Neuronal stem cell (in vitro differentiated cells): Measurements from ENCODE around the gene ZSCAN30.
"Not testable (repeated sequence)": the region's sequence is repeated elsewhere in the genome, so short reads cannot be mapped to it uniquely, and the experiment has no call there.

Source experiments
- DNase-seq: peaks from one replicate; pipeline ENCODE4 v3.0.0-alpha.2; 2013; ENCODE audit warnings: low spot score
- H2AFZ ChIP-seq: one replicate; pipeline ENCODE4 v1.6.1; 2013; ENCODE audit warnings: mild to moderate bottlenecking, low read length, inconsistent platforms
- H2AK5ac ChIP-seq: 2 replicates; pipeline ENCODE4 v1.6.1; 2013; ENCODE audit warnings: low read depth, mild to moderate bottlenecking, inconsistent platforms, low read length, moderate library complexity, mixed read lengths
- H2BK120ac ChIP-seq: 2 replicates; pipeline ENCODE4 v1.6.1; 2013; ENCODE audit warnings: low read depth, mild to moderate bottlenecking, inconsistent platforms, low read length, moderate library complexity, mixed read lengths
- H2BK12ac ChIP-seq: one replicate; pipeline ENCODE4 v1.6.1; 2013; ENCODE audit warnings: low read length, inconsistent platforms
- H2BK15ac ChIP-seq: 2 replicates; pipeline ENCODE4 v1.6.1; 2013; ENCODE audit warnings: mild to moderate bottlenecking, low read length, inconsistent platforms, mixed read lengths
- H2BK5ac ChIP-seq: one replicate; pipeline ENCODE4 v1.6.1; 2013; ENCODE audit warnings: inconsistent platforms, mild to moderate bottlenecking, low read length, moderate library complexity
- H3K14ac ChIP-seq: one replicate; pipeline ENCODE4 v1.6.1; 2013; ENCODE audit warnings: low read length, inconsistent platforms
- H3K18ac ChIP-seq: 2 replicates; pipeline ENCODE4 v1.6.1; 2013; ENCODE audit warnings: low read length, inconsistent platforms
- H3K23ac ChIP-seq: 2 replicates; pipeline ENCODE4 v1.6.1; 2013; ENCODE audit warnings: low read depth, mild to moderate bottlenecking, mixed read lengths, low read length, inconsistent platforms; ENCODE audit not compliant: poor library complexity
- H3K27ac ChIP-seq: replicated peaks from 3 replicates; pipeline ENCODE4 v1.5.1; 2013; ENCODE audit warnings: low read length, inconsistent platforms
- H3K27me3 ChIP-seq, 3 experiments: 2 replicates each; pipeline ENCODE4 v1.6.1; 2013; ENCODE audit warnings: low read length in 3 of 3, mild to moderate bottlenecking in 2 of 3, inconsistent platforms in 1 of 3, low read depth in 1 of 3, mixed read lengths in 1 of 3, moderate library complexity in 1 of 3; ENCODE audit not compliant: control insufficient read depth in 3 of 3, insufficient read depth in 3 of 3
- H3K36me3 ChIP-seq, 2 donors: replicated peaks in 1 of 2; 2 replicates each; pipeline ENCODE4 v1.6.1; 2013; ENCODE audit warnings: low read length in 2 of 2; ENCODE audit not compliant: control insufficient read depth in 2 of 2, insufficient read depth in 2 of 2
- H3K4ac ChIP-seq: 2 replicates; pipeline ENCODE4 v1.6.1; 2013; ENCODE audit warnings: inconsistent platforms, mild to moderate bottlenecking, low read length, moderate library complexity
- H3K4me1 ChIP-seq, 2 donors: 1 replicate in 1 of 2; 2 replicates in 1 of 2; pipeline ENCODE4 v1.6.1; 2013; ENCODE audit warnings: low read length in 2 of 2, low read depth in 1 of 2; ENCODE audit not compliant: control insufficient read depth in 2 of 2, insufficient read depth in 1 of 2
- H3K4me2 ChIP-seq: one replicate; pipeline ENCODE4 v1.6.1; 2013; ENCODE audit warnings: mild to moderate bottlenecking, low read length, inconsistent platforms; ENCODE audit not compliant: insufficient read depth, poor library complexity, severe bottlenecking
- H3K4me3 ChIP-seq, 2 donors: 2 replicates each; pipeline ENCODE4 v1.5.1; 2013; ENCODE audit warnings: low read length in 2 of 2, mild to moderate bottlenecking in 2 of 2, inconsistent platforms in 1 of 2, moderate library complexity in 1 of 2
- H3K79me1 ChIP-seq: one replicate; pipeline ENCODE4 v1.6.1; 2013; ENCODE audit warnings: low read depth, mild to moderate bottlenecking, inconsistent platforms, low read length, moderate library complexity
- H3K9ac ChIP-seq: one replicate; pipeline ENCODE4 v1.6.1; 2013; ENCODE audit warnings: mild to moderate bottlenecking, low read depth, low read length, inconsistent platforms; ENCODE audit not compliant: poor library complexity
- H3K9me3 ChIP-seq, 2 donors: replicated peaks in 1 of 2; 2 replicates each; pipeline versions ENCODE3 to v1.6.1; 2013; ENCODE audit warnings: low read length in 2 of 2, mild to moderate bottlenecking in 2 of 2, inconsistent platforms in 1 of 2, low read depth in 1 of 2, mixed read lengths in 1 of 2, moderate library complexity in 1 of 2; ENCODE audit not compliant: control insufficient read depth in 2 of 2, insufficient read depth in 1 of 2
- H4K8ac ChIP-seq: one replicate; pipeline ENCODE4 v1.6.1; 2013; ENCODE audit warnings: low read depth, mild to moderate bottlenecking, inconsistent platforms, low read length, moderate library complexity
- H4K91ac ChIP-seq: one replicate; pipeline ENCODE4 v1.6.1; 2013; ENCODE audit warnings: low read length, low read depth, mild to moderate bottlenecking, inconsistent platforms; ENCODE audit not compliant: poor library complexity
- WGBS, 2 donors: extraction: QIAGEN DNeasy Blood & Tissue Kit; methylation state at CpG; one replicate each; pipeline ENCODE4 v1.1.7; 2013; ENCODE audit warnings: missing lambda C conversion rate in 2 of 2, mixed read lengths in 1 of 2; ENCODE audit not compliant: insufficient read length in 2 of 2, insufficient replicate concordance in 1 of 2; ENCODE audit errors: extremely low coverage in 2 of 2; 5-methylcytosine and 5-hydroxymethylcytosine counted together

Gene ZSCAN30

GRCh38 chr18:35216611-35217010, 73.4 kb downstream of the ZSCAN30 start:
- H2AFZ ChIP-seq, H3K4ac ChIP-seq, H3K36me3 ChIP-seq, H3K27me3 ChIP-seq, H3K18ac ChIP-seq, H2BK15ac ChIP-seq, H3K4me3 ChIP-seq, H3K23ac ChIP-seq, H3K9ac ChIP-seq, H2BK120ac ChIP-seq, H4K8ac ChIP-seq, H3K9me3 ChIP-seq, H3K4me1 ChIP-seq, H2AK5ac ChIP-seq, H4K91ac ChIP-seq, H3K27ac ChIP-seq, H3K79me1 ChIP-seq, H3K14ac ChIP-seq, DNase-seq, H2BK12ac ChIP-seq, H3K4me2 ChIP-seq, H2BK5ac ChIP-seq: not testable (repeated sequence)
- no CpG with 5 or more reads among the region's 10 CpGs for WGBS, 2 donors

DNA sequence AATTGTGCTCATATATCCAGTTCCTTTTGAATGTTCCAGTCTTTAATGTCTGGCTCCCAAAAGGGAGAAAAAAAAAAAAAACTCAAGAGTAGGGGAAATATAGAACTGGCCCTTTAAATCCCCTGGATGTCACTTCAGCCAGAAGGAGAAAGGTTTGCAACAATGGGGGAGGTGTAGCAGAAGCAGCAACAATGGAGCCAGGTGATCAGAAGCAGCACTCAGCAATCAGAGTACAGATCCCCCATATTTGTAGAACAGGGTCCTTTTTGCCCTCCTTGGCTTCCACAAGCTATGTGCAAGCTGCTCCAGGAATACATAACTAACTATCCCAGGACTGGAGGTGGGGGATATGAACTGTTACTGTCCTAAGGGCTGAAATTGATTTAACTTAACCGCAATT, 75.0 kb downstream of the ZSCAN30 start:
- no peak overlapping the region for H4K91ac ChIP-seq
- H3K27ac ChIP-seq, result no peak overlapping the region
- no peaks in the 10 kb centered on the region for H3K9me3 ChIP-seq
- no peak overlapping the region for H3K4ac ChIP-seq
- no peak overlapping the region for H3K4me2 ChIP-seq
- WGBS, 2 donors, result no CpG with 5 or more reads among the region's 1 CpG
- no peak overlapping the region for H2AK5ac ChIP-seq
- DNase-seq, result no peak
- no peak overlapping the region for H2BK15ac ChIP-seq
- no peak overlapping the region for H3K14ac ChIP-seq
- no peaks in the 10 kb centered on the region for H3K79me1 ChIP-seq
- no peaks in the 10 kb centered on the region for H3K36me3 ChIP-seq
- H2BK5ac ChIP-seq, result no peak overlapping the region
- no peak overlapping the region for H4K8ac ChIP-seq
- no peak overlapping the region for H2BK120ac ChIP-seq
- no peak overlapping the region for H2BK12ac ChIP-seq
- no peaks in the 10 kb centered on the region for H3K27me3 ChIP-seq
- H2AFZ ChIP-seq, result no peak overlapping the region
- no peak overlapping the region for H3K18ac ChIP-seq
- peaks cover 0 to 2% of the 10 kb centered on the region in 2 donors for H3K4me1 ChIP-seq
- no peak overlapping the region for H3K9ac ChIP-seq
- H3K23ac ChIP-seq, result no peak overlapping the region
- no peak overlapping the region for H3K4me3 ChIP-seq

- no CpG with 5 or more reads among the region's 30 CpGs for WGBS, 2 donors
- H2BK15ac ChIP-seq, result not testable (repeated sequence)
Observed at GRCh38 chr18:35205746-35206458, 84.1 kb downstream of the ZSCAN30 start.

DNA sequence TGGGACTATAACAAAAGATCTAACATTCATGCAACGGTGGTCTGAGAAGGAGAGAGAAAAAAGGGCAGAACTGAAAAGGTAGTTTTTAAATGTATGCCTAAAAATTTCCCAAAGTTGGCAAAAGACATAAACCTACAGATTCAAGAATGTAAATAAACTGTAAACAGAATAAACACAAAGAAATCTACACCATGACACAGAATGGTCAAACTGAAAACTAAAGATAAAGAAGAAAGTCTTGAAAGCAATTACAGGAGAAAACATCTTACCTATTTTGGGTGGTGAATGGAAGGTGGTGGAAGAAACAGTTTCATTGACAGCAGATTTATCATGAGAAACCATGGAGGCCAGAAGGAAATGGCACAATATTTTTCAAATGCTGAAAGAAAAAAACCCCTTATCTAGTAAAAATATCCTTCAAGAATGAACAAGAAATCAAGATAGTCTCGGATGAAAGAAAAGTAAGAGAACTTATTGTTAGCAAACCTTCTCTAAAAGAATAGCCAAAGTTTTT, 84.8 kb downstream of the ZSCAN30 start:
- no peak overlapping the region for H2AFZ ChIP-seq
- H3K23ac ChIP-seq, result no peak overlapping the region
- H3K27me3 ChIP-seq, result no peaks in the 10 kb centered on the region
- no peaks in the 10 kb centered on the region for H3K36me3 ChIP-seq
- no CpG with 5 or more reads among the region's 2 CpGs for WGBS, 2 donors
- H3K9me3 ChIP-seq, result peaks cover 4 to 10% of the 10 kb centered on the region in 2 donors
- no peak overlapping the region for H3K18ac ChIP-seq
- H3K27ac ChIP-seq, result no peak overlapping the region
- no peak overlapping the region for H2BK15ac ChIP-seq
- H3K14ac ChIP-seq, result no peak overlapping the region
- H4K8ac ChIP-seq, result no peak overlapping the region
- no peak overlapping the region for H4K91ac ChIP-seq
- no peak overlapping the region for H3K4me2 ChIP-seq
- no peaks in the 10 kb centered on the region for H3K4me1 ChIP-seq
- H3K4ac ChIP-seq, result no peak overlapping the region
- no peak overlapping the region for H3K9ac ChIP-seq
- no peak overlapping the region for H2BK120ac ChIP-seq
- no peak for DNase-seq
- H3K4me3 ChIP-seq, result no peak overlapping the region
- no peak overlapping the region for H2BK5ac ChIP-seq
- no peak overlapping the region for H2AK5ac ChIP-seq
- H3K79me1 ChIP-seq, result no peaks in the 10 kb centered on the region
- no peak overlapping the region for H2BK12ac ChIP-seq

More at GRCh38 chr18:35205746-35206458, 84.1 kb downstream of the ZSCAN30 start:
- not testable (repeated sequence) for H3K4me1 ChIP-seq, H3K27ac ChIP-seq, H2AFZ ChIP-seq, H3K79me1 ChIP-seq, H4K91ac ChIP-seq, H2BK5ac ChIP-seq, H3K23ac ChIP-seq, H4K8ac ChIP-seq, DNase-seq, H3K18ac ChIP-seq, H2BK120ac ChIP-seq, H2BK12ac ChIP-seq, H3K4ac ChIP-seq, H3K27me3 ChIP-seq, H3K14ac ChIP-seq, H3K36me3 ChIP-seq, H3K9ac ChIP-seq, H2AK5ac ChIP-seq, H3K4me2 ChIP-seq, H3K4me3 ChIP-seq
- H3K9me3 ChIP-seq, result peaks cover 4 to 10% of the 10 kb centered on the region in 2 donors
